Kidney epithelial cell (primary cell): ENCODE data around the gene RNF151. TPM values are rescaled to one million over a fixed set of nuclear protein-coding genes. Genes with fewer than 3 reads are reported as not detected.
"Not testable (repeated sequence)": the region's sequence is repeated elsewhere in the genome, so short reads cannot be mapped to it uniquely, and the experiment has no call there.

Source experiments
- DNase-seq: peaks from one replicate; pipeline ENCODE4 v3.0.0-alpha.2; 2010; ENCODE audit warnings: low read depth
- H3K27me3 ChIP-seq: 2 replicates; pipeline ENCODE4 v1.6.0; 2011; ENCODE audit warnings: low read length; ENCODE audit not compliant: control insufficient read depth, insufficient read depth
- H3K36me3 ChIP-seq: 2 replicates; pipeline ENCODE4 v1.5.1; 2011; ENCODE audit warnings: low read length; ENCODE audit not compliant: control insufficient read depth, insufficient read depth
- H3K4me3 ChIP-seq: 2 replicates; pipeline ENCODE4 v1.5.1; 2011; ENCODE audit warnings: low read depth, mild to moderate bottlenecking, control low read depth, low read length
- total RNA-seq: library from RNA; depleted of rRNA; stranded (reverse); fragments of >200 nt; gene quantifications from 2 replicates; pipeline ENCODE4 v1.2.3, GENCODE V29; 2015
- TF ChIP-seq, protein P1 (sequence below): IDR thresholded peaks from 2 replicates; pipeline ENCODE4 v1.5.1; 2011; ENCODE audit warnings: mild to moderate bottlenecking, moderate library complexity, low read length, control low read depth, inconsistent platforms; ENCODE audit not compliant: insufficient read depth, poor library complexity, severe bottlenecking

The RNF151 gene
- total RNA-seq, 1 donor from 2014 or later: not detected

DNA sequence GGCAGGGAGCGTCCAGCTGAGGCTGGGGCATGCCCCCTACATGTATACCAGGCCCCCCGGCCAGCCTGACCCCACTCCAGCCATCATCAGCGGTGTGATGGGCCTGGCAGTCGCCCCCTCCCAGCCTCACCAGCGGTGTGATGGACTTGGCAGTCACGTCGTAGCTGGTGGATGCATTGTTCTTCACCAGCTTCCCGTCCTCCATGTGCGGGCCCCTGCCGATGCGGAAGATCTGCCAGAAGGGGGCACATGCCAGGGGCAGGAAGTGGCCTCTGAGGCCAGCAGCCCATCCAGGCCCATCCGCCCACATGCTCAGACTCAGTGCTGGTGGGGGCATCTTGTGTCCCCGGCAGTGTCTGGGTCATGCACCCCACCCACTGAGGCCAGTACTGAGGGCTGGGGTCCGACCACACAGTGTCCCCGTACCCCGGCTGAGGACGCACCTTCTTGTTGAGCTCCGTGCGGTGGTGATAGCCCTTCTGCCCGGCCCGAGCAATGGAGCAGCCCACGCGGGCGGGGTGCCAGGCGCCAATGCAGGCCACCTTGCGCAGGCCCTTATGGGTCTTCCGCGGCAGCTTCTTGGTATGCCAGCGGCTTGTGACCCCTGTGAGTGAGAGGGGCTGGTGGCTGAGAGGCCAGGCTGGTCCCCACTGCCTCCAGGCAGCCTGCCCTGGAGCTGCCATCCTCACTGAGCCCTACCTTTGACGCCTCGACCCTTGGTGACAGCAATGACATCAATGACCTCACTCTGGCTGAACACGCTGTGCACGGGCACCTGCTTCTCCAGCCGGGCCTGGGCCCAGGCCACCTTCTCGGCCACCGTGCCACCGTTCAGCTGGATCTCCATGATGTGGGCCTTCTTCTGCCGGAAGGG is 19.9 kb upstream of the RNF151 start:
- H3K4me3 ChIP-seq: no peak overlapping the region
- TF ChIP-seq, protein P1, sequence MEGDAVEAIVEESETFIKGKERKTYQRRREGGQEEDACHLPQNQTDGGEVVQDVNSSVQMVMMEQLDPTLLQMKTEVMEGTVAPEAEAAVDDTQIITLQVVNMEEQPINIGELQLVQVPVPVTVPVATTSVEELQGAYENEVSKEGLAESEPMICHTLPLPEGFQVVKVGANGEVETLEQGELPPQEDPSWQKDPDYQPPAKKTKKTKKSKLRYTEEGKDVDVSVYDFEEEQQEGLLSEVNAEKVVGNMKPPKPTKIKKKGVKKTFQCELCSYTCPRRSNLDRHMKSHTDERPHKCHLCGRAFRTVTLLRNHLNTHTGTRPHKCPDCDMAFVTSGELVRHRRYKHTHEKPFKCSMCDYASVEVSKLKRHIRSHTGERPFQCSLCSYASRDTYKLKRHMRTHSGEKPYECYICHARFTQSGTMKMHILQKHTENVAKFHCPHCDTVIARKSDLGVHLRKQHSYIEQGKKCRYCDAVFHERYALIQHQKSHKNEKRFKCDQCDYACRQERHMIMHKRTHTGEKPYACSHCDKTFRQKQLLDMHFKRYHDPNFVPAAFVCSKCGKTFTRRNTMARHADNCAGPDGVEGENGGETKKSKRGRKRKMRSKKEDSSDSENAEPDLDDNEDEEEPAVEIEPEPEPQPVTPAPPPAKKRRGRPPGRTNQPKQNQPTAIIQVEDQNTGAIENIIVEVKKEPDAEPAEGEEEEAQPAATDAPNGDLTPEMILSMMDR: no peak
- no peaks in the 10 kb centered on the region for H3K36me3 ChIP-seq
- peaks cover 2% of the 10 kb centered on the region for H3K27me3 ChIP-seq
- no peak for DNase-seq

DNA sequence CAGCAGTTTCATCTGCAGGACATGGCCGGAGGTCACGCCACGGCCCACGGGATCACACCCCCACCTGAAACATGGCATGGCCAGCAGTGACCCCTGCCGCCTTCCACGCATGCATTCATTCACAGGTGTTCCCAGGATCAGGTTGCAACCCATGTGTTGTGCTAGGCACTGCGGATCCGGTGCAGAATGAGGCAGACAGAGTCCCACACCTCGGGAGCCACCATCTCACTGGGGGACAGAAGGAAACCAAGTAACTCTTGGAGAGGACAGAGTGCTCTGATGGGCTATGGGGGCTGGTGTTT is 19.3 kb upstream of the RNF151 start:
- TF ChIP-seq, protein P1: no peak
- DNase-seq: no peak
- Histone ChIP-seq H3K27me3 (peaks cover 2% of the 10 kb centered on the region), H3K4me3 (no peak overlapping the region), H3K36me3 (no peaks in the 10 kb centered on the region)

DNA sequence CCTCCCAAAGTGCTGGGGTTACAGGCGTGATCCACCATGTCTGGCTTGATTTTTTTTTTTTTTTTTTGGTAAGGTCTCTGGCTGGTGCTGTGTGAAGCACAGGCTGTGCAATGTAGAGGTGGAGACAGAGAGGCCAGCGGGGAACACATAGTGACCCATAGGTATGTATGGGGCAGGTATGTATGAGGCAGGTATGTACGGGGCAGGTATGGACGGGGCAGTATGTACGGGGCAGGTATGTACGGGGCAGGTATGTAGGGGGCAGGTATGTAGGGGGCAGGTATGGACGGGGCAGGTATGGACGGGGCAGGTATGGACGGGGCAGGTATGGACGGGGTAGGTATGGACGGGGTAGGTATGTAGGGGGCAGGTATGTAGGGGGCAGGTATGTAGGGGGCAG is 17.1 kb upstream of the RNF151 start:
- Histone ChIP-seq H3K27me3 (peaks cover 2% of the 10 kb centered on the region), H3K4me3 (no peak overlapping the region), H3K36me3 (no peaks in the 10 kb centered on the region)
- TF ChIP-seq, protein P1: no peak
- DNase-seq: no peak

DNA sequence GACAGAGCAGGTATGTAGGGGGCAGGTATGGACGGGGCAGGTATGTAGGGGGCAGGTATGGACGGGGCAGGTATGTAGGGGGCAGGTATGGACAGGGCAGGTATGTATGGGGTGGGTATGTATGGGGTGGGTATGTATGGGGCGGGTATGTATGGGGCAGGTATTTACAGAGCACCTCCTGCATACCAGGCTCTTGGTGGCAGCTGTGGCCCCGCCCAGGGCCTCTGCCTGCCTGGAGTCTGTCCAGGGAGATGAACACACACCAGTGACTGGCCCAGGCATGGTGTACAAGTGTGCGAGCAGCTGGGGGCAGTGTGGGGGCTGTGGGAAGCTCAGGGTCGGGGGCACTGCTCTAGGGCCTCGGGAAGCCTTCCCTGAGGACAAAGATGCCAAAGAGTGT is 16.6 kb upstream of the RNF151 start:
- no peaks in the 10 kb centered on the region for H3K36me3 ChIP-seq
- H3K4me3 ChIP-seq: no peak overlapping the region
- TF ChIP-seq, protein P1: no peak
- H3K27me3 ChIP-seq: peaks cover 2% of the 10 kb centered on the region
- DNase-seq: no peak

DNA sequence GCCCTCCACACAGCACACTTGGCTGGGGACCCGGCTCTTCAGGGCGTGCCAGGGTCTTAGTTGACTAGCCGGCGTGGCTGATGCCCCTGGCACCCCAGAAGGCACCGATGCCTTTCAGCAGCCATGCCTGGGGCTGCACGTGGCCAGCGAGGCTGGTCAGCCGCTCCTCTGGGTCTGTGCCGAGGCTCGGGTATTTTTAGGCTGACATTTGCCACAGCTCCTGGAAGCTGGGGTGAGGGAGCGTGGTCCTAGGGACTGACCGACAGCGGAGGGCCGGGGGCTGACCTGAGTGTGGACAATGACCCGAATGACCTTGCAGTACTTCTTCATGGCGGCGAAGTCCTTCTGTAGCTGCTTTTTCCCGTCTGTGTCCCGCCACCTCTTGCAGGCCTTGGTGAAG is 16.1 kb upstream of the RNF151 start:
- no peak overlapping the region for H3K4me3 ChIP-seq
- H3K27me3 ChIP-seq: peaks cover 2% of the 10 kb centered on the region
- H3K36me3 ChIP-seq: no peaks in the 10 kb centered on the region
- TF ChIP-seq, protein P1: no peak
- DNase-seq: no peak

DNA sequence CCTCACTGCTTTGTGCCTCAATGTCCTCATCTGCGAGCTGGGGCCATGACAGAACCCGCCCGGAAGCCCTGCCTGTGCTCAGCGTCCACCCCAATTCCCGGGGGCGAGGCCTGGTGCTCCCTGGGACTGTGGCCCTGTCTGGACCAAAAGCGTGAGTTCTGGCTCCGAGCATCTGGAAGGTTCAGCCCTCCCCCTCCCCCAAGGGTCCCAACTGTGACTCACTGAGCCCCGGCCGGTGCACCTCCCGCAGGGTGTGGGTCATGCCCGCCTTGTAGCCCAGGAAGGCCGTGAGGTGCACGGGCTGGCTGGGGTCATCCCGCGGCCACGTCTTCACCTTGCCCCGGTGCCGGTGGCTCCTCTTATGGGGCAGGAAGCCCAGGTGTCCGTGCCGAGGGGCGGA is 12.9 kb upstream of the RNF151 start:
- no peak for DNase-seq
- H3K36me3 ChIP-seq: no peaks in the 10 kb centered on the region
- H3K4me3 ChIP-seq: no peak overlapping the region
- H3K27me3 ChIP-seq: no peaks in the 10 kb centered on the region
- TF ChIP-seq, protein P1: no peak

DNA sequence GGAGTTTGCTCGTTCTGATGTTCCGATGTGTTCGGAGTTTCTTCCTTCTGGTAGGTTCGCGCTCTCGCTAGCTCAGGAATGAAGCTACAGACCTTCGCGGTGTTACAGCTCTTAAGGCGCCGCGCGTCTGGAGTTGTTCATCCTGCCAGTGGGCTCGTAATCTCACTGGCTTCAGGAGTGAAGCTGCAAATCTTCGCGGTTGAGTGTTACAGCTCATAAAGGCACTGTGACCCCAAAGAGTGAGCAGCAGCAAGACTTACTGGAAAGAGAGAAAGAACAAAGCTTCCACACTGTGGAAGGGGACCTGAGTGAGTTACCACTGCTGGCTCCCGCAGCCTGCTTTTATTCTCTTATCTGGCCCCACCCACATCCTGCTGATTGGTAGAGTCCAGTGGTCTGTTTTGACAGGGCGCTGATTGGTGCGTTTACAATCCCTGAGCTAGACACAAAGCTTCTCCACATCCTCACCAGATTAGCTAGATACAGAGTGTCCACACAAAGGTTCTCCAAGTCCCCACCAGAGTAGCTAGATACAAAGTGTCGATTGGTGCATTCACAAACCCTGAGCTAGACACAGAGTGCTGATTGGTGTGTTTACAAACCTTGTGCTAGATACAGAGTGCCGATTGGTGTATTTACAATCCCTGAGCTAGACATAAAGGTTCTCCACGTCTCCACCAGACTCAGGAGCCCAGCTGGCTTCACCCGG is 9.1 kb upstream of the RNF151 start:
- H3K36me3 ChIP-seq, H3K27me3 ChIP-seq, H3K4me3 ChIP-seq, DNase-seq: not testable (repeated sequence)

DNA sequence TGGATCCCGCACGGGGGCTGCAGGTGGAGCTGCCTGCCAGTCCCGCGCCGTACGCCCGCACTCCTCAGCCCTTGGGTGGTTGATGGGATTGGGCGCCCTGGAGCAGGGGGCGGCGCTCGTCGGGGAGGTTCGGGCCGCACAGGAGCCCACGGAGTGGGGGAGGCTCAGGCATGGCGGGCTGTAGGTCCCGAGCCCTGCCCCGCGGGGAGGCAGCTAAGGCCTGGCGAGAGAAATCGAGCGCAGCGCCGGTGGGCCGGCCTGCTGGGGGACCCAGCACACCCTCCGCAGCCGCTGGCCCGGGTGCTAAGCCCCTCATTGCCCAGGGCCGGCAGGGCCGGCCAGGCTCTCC is 8.5 kb upstream of the RNF151 start:
- not testable (repeated sequence) for DNase-seq, H3K36me3 ChIP-seq, H3K4me3 ChIP-seq, H3K27me3 ChIP-seq
